ENCODE data around the gene C16orf89. TPM values are rescaled to one million over a fixed set of nuclear protein-coding genes. Genes with fewer than 3 reads are reported as not detected.

C16orf89 gene
- total and polyA plus RNA-seq, 10 of the 15 experiments (the other 5 are each of a cell fraction or from before 2014, with no cell fraction given) = not detected

DNA sequence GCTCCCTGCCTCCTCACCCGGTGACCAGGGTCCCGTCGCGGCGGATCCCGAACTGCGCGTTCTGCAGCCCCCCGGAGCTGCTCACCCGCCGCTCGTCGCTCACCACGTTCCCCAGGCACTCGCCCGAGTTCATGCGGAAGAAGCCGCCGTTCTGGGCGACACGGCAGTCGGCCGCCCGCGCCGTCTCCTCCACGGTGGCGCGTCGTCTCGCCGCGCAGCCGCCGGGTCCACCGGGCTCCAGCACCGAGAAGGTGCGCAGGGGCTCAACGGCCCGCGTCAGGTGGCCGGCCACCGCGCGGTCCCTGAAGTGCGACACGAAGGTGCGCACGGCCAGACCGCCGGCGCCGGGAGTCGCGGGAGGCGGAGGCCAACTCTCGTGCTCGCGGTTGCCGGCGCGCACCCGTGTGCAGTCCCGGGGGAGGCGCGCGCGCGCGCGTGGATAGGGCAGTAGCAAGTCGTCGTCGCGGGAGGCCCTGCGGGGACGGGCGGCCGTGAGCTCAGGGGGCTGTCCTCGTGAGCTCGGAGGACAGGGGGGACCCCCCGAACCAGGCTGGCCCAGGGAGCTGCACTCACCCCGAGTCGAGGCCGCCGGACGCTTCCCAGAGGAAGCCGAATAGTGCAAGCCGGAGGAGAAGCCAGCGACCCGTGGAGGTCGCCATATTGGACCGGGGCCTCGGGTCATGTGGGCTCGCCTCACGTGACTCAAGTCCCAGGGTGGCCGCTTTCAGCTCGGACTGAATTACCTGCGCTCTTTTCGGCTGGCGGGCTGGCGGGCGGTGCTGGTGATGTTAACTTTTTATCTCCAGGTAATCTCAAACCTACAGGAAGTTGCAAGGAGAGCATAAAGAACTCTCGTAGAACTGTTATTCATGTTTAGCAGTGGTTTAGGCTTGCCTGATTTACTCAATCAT is 32.2 kb downstream of the C16orf89 start, which contains the start of gene NAGPA (continued):
- no peak for TF ChIP-seq KDM1A (IDR thresholded peaks at IDR 0.05; ENCODE audit: borderline replicate concordance)
- no peak for TF ChIP-seq MEF2A (IDR thresholded peaks at IDR 0.05; ENCODE audit: insufficient read depth, low read depth, low read length)
- TF ChIP-seq EGR1 (IDR thresholded peaks at IDR 0.05; ENCODE audit: borderline replicate concordance in 1 of 2, low read depth in 2 of 2, low read length in 2 of 2) = peak; percentile 61 to 74
- peak; percentile 42; the same call in 1 of the 2 replicates for TF ChIP-seq PAX5 (IDR thresholded peaks at IDR 0.05; ENCODE audit: borderline replicate concordance, low read depth, low read length)
- TF ChIP-seq LARP7 (IDR thresholded peaks at IDR 0.05) = peak; percentile 86
- 0 out of 2 replicates have a peak, but pooled peaks have one; percentile 22 for TF ChIP-seq IRF4 (IDR thresholded peaks at IDR 0.05; ENCODE audit: low read depth, low read length)
- peak; percentile 57; the same call in 1 of the 2 replicates for TF ChIP-seq RB1 (IDR thresholded peaks at IDR 0.05; ENCODE audit: borderline replicate concordance)
- peak; percentile 42 for TF ChIP-seq FOS (IDR thresholded peaks at IDR 0.05; ENCODE audit: borderline replicate concordance, extremely low read depth, insufficient read length)
- TF ChIP-seq TARDBP (IDR thresholded peaks at IDR 0.05; ENCODE audit: borderline replicate concordance) = peak; percentile 91
- TF ChIP-seq, protein P1, sequence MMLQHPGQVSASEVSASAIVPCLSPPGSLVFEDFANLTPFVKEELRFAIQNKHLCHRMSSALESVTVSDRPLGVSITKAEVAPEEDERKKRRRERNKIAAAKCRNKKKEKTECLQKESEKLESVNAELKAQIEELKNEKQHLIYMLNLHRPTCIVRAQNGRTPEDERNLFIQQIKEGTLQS (IDR thresholded peaks at IDR 0.05; ENCODE audit: borderline replicate concordance, extremely low read depth, low read depth, low read length) = peak; percentile 99
- peak; percentile 31; the same call in 1 of the 2 replicates for TF ChIP-seq FOXK2 (IDR thresholded peaks at IDR 0.05)
- TF ChIP-seq CBFB (IDR thresholded peaks at IDR 0.05; ENCODE audit: low read depth) = 0 out of 2 replicates have a peak, but pooled peaks have one; percentile 36
- TF ChIP-seq, protein P2, sequence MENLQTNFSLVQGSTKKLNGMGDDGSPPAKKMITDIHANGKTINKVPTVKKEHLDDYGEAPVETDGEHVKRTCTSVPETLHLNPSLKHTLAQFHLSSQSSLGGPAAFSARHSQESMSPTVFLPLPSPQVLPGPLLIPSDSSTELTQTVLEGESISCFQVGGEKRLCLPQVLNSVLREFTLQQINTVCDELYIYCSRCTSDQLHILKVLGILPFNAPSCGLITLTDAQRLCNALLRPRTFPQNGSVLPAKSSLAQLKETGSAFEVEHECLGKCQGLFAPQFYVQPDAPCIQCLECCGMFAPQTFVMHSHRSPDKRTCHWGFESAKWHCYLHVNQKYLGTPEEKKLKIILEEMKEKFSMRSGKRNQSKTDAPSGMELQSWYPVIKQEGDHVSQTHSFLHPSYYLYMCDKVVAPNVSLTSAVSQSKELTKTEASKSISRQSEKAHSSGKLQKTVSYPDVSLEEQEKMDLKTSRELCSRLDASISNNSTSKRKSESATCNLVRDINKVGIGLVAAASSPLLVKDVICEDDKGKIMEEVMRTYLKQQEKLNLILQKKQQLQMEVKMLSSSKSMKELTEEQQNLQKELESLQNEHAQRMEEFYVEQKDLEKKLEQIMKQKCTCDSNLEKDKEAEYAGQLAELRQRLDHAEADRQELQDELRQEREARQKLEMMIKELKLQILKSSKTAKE (IDR thresholded peaks at IDR 0.05; ENCODE audit: low read depth, poor library complexity, severe bottlenecking) = peak; percentile 39
- TF ChIP-seq BHLHE40 (IDR thresholded peaks at IDR 0.05; ENCODE audit: borderline replicate concordance in 1 of 2, low read depth in 2 of 2, low read length in 1 of 2) = peak; percentile 80 to 90
- peak; percentile 67; the same call in 2 of the 3 replicates for TF ChIP-seq POU2F2 (IDR thresholded peaks at IDR 0.05; ENCODE audit: borderline replicate concordance, low read depth, low read length)
- 0 out of 2 replicates have a peak, but pooled peaks have one; percentile 40 for TF ChIP-seq CREB1 (IDR thresholded peaks at IDR 0.05; ENCODE audit: low read depth)
- TF ChIP-seq, protein P3, sequence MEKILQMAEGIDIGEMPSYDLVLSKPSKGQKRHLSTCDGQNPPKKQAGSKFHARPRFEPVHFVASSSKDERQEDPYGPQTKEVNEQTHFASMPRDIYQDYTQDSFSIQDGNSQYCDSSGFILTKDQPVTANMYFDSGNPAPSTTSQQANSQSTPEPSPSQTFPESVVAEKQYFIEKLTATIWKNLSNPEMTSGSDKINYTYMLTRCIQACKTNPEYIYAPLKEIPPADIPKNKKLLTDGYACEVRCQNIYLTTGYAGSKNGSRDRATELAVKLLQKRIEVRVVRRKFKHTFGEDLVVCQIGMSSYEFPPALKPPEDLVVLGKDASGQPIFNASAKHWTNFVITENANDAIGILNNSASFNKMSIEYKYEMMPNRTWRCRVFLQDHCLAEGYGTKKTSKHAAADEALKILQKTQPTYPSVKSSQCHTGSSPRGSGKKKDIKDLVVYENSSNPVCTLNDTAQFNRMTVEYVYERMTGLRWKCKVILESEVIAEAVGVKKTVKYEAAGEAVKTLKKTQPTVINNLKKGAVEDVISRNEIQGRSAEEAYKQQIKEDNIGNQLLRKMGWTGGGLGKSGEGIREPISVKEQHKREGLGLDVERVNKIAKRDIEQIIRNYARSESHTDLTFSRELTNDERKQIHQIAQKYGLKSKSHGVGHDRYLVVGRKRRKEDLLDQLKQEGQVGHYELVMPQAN (conservative IDR thresholded peaks at IDR 0.05) = peak; percentile 97
- TF ChIP-seq, protein P4, sequence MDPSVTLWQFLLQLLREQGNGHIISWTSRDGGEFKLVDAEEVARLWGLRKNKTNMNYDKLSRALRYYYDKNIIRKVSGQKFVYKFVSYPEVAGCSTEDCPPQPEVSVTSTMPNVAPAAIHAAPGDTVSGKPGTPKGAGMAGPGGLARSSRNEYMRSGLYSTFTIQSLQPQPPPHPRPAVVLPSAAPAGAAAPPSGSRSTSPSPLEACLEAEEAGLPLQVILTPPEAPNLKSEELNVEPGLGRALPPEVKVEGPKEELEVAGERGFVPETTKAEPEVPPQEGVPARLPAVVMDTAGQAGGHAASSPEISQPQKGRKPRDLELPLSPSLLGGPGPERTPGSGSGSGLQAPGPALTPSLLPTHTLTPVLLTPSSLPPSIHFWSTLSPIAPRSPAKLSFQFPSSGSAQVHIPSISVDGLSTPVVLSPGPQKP (IDR thresholded peaks at IDR 0.05; ENCODE audit: low read depth, low read length) = peak; percentile 56; the same call in 1 of the 2 replicates
- TF ChIP-seq NR2F1 (conservative IDR thresholded peaks at IDR 0.05) = peak; percentile 48; the same call in 1 of the 2 replicates
- peak; percentile 98 for TF ChIP-seq SIN3A (IDR thresholded peaks at IDR 0.05; ENCODE audit: low read depth, low read length)
- TF ChIP-seq SP1 (IDR thresholded peaks at IDR 0.05; ENCODE audit: low read depth, low read length) = peak; percentile 30
- peak; percentile 56; the same call in 1 of the 2 replicates for TF ChIP-seq POLR2AphosphoS5 (IDR thresholded peaks at IDR 0.05; ENCODE audit: low read length)
- peak; percentile 68 for TF ChIP-seq GATAD2B (conservative IDR thresholded peaks at IDR 0.05; ENCODE audit: low read depth)
- TF ChIP-seq RELA (IDR thresholded peaks at IDR 0.05; ENCODE audit: borderline replicate concordance, partially characterized antibody) = peak; percentile 77

Measured in GM12878 (cell line).